Colonic mucosa (tissue), 4 donors: ENCODE results near the gene RHBDL3. TPM values are rescaled to one million over a fixed set of nuclear protein-coding genes. Genes with fewer than 3 reads are reported as not detected.

ENCODE experiments used
- DNase-seq: peaks from one replicate; pipeline ENCODE4 v3.0.0-alpha.2; 2020
- H3K27ac ChIP-seq: fragments of 200-600 bp; one replicate; pipeline ENCODE4 v1.8.0; 2021
- H3K27me3 ChIP-seq: fragments of 200-600 bp; one replicate; pipeline ENCODE4 v1.8.0; 2021
- H3K36me3 ChIP-seq: fragments of 200-600 bp; one replicate; pipeline ENCODE4 v1.8.0; 2021
- H3K4me1 ChIP-seq: fragments of 200-600 bp; one replicate; pipeline ENCODE4 v1.8.0; 2021; ENCODE audit warnings: mild to moderate bottlenecking
- H3K4me3 ChIP-seq: fragments of 200-600 bp; one replicate; pipeline ENCODE4 v1.8.0; 2021
- H3K9ac ChIP-seq, 2 donors: one replicate each; pipeline ENCODE4 v1.7.0; 2013; ENCODE audit warnings: control low read depth in 2 of 2, low read depth in 2 of 2, low read length in 2 of 2
- H3K9me3 ChIP-seq: fragments of 200-600 bp; one replicate; pipeline ENCODE4 v1.8.0; 2021
- CTCF ChIP-seq: fragments of 200-600 bp; IDR thresholded peaks from one replicate; pipeline ENCODE4 v1.8.0; 2022; ENCODE audit warnings: antibody characterized with exemption, mild to moderate bottlenecking
- intact Hi-C: fragments of 100-400 bp; cut with DNase I; formaldehyde crosslinking; loops from one replicate; pipeline ENCODE4 v1.14.1; 2022
- total RNA-seq, 2 donors: library from RNA; stranded (reverse); fragmentation: NEBNext Ultra II Directional in 1 of 2; extraction: Animal tissue kit (Norgen Biotek cat#: 25700) in 1 of 2; gene quantifications; one replicate each; pipeline ENCODE4 v1.2.1, GENCODE V29; 2021
- donor health status: healthy.
- donor health status: DM: no; HTN: no; CAD: no.
- donor health status: DM: no; HTN: no; CAD: no.

Gene RHBDL3
- total RNA-seq, 2 donors from 2014 or later: 0.53 to 0.62 TPM

GRCh38 chr17:32235588-32235987 is 30.0 kb upstream of the RHBDL3 start:
- H3K9me3 ChIP-seq: no peaks in the 10 kb centered on the region
- no peaks in the 10 kb centered on the region for H3K27me3 ChIP-seq
- no peaks in the 10 kb centered on the region for H3K4me1 ChIP-seq
- no peak overlapping the region for H3K4me3 ChIP-seq
- TF ChIP-seq CTCF: no peak
- no peak overlapping the region for H3K27ac ChIP-seq
- intact Hi-C loops: no loop called here
- no peak for DNase-seq
- H3K36me3 ChIP-seq: no peaks in the 10 kb centered on the region
- H3K9ac ChIP-seq: no peak overlapping the region

- Histone ChIP-seq H3K9ac (no peak overlapping the region), H3K27me3 (no peaks in the 10 kb centered on the region), H3K4me1 (no peaks in the 10 kb centered on the region), H3K4me3 (no peak overlapping the region), H3K27ac (no peak overlapping the region), H3K9me3 (no peaks in the 10 kb centered on the region), H3K36me3 (no peaks in the 10 kb centered on the region)
- intact Hi-C loops: no loop called here
- no peak for DNase-seq
- no peak for TF ChIP-seq CTCF
These were observed 26.2 kb upstream of the RHBDL3 start for GRCh38 chr17:32239456-32239855.

GRCh38 chr17:32240750-32241149 is 24.9 kb upstream of the RHBDL3 start:
- Histone ChIP-seq H3K4me1 (no peaks in the 10 kb centered on the region), H3K9ac (no peak overlapping the region), H3K27ac (no peak overlapping the region), H3K27me3 (no peaks in the 10 kb centered on the region), H3K4me3 (no peak overlapping the region), H3K9me3 (no peaks in the 10 kb centered on the region), H3K36me3 (no peaks in the 10 kb centered on the region)
- DNase-seq: no peak
- no peak for TF ChIP-seq CTCF
- intact Hi-C loops: no loop called here

GRCh38 chr17:32241640-32242039 is 24.0 kb upstream of the RHBDL3 start:
- Histone ChIP-seq H3K4me1 (no peaks in the 10 kb centered on the region), H3K27ac (no peak overlapping the region), H3K27me3 (no peaks in the 10 kb centered on the region), H3K4me3 (no peak overlapping the region), H3K9me3 (no peaks in the 10 kb centered on the region), H3K36me3 (no peaks in the 10 kb centered on the region), H3K9ac (no peak overlapping the region)
- no peak for DNase-seq
- TF ChIP-seq CTCF: no peak
- intact Hi-C loops: no loop called here

- Histone ChIP-seq H3K4me1 (no peaks in the 10 kb centered on the region), H3K9ac (no peak overlapping the region), H3K9me3 (no peaks in the 10 kb centered on the region), H3K36me3 (no peaks in the 10 kb centered on the region), H3K27me3 (no peaks in the 10 kb centered on the region), H3K4me3 (no peak overlapping the region), H3K27ac (no peak overlapping the region)
- DNase-seq: no peak
- intact Hi-C loops: no loop called here
- TF ChIP-seq CTCF: no peak
These were observed 16.2 kb upstream of the RHBDL3 start for GRCh38 chr17:32249475-32249874.
